ENCODE measurements around the gene XPNPEP1. TPM values are rescaled to one million over a fixed set of nuclear protein-coding genes. Genes with fewer than 3 reads are reported as not detected.

XPNPEP1 gene
- total RNA-seq, 2 experiments from 2014 or later = 50.3 to 54.3 TPM

DNA sequence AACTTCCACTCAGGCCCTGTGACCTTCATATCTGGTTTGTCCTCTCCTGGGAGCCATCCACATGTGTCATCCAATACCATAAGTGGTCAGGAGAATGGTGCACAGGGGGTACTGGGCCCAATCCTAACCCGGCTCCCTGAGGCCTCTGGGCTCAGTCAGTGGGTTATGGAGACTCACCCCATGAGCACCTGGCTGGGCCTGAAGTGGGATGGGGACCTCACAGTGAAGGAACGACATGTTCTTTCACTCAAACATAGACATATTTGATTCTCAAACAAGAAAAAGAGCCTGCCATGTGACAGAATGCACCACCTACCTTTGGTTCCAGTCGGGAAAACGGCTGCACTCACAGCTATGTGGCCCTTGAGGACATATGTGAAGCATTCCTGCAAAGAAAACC lies 51.8 kb downstream of the XPNPEP1 start:
- H3K36me3 ChIP-seq (ENCODE audit: insufficient read depth, low read length) = peaks cover 88% of the 10 kb centered on the region
- Mint-ChIP-seq H3K4me3 (no peak overlapping the region), H3K9me3 (no peaks in the 10 kb centered on the region), H3K27ac (no peak overlapping the region), H3K4me1 (ENCODE audit: low read depth) (no peaks in the 10 kb centered on the region), H3K27me3 (no peaks in the 10 kb centered on the region), H3K36me3 (ENCODE audit: low read depth) (peaks cover 98% of the 10 kb centered on the region)
- no peak for ATAC-seq (ENCODE audit: poor library complexity)
- H3K27ac ChIP-seq (ENCODE audit: low read depth in 1 of 2, low read length in 2 of 2) = no peak overlapping the region
- no peak for TF ChIP-seq CTCF (IDR thresholded peaks at IDR 0.05)
- DNase-seq = no peak
- H3K4me1 ChIP-seq (ENCODE audit: insufficient read depth, low read length) = no peaks in the 10 kb centered on the region
- H3K27me3 ChIP-seq (ENCODE audit: control insufficient read depth in 1 of 2, insufficient read depth in 2 of 2, low read length in 2 of 2) = no peaks in the 10 kb centered on the region
- ChIA-PET CTCF (interaction anchor here (1.4 kb wide), 1 partner anchor 13 kb away, joined by 4 read pairs; no protein-coding TSS in a partner anchor), POLR2A (no interaction called here)
- peaks cover 0 to under 1% of the 10 kb centered on the region in 2 experiments for H3K9me3 ChIP-seq (ENCODE audit: control insufficient read depth in 1 of 2, insufficient read depth in 1 of 2, low read length in 2 of 2)
- no peak overlapping the region for H3K4me3 ChIP-seq (ENCODE audit: low read length)
- intact Hi-C loops (cut with DNase I, micrococcal nuclease) = no loop called here

- DNase-seq (no peak), ATAC-seq (ENCODE audit: poor library complexity) (no peak)
- H3K27ac ChIP-seq (ENCODE audit: low read depth in 1 of 2, low read length in 2 of 2) = no peak overlapping the region
- H3K9me3 ChIP-seq (ENCODE audit: control insufficient read depth in 1 of 2, insufficient read depth in 1 of 2, low read length in 2 of 2) = peaks cover 10 to 26% of the 10 kb centered on the region in 2 experiments
- Mint-ChIP-seq H3K4me1 (ENCODE audit: low read depth) (no peaks in the 10 kb centered on the region), H3K9me3 (peaks cover 10% of the 10 kb centered on the region), H3K36me3 (ENCODE audit: low read depth) (peaks cover 100% of the 10 kb centered on the region), H3K4me3 (no peak overlapping the region), H3K27ac (no peak overlapping the region), H3K27me3 (no peaks in the 10 kb centered on the region)
- no peaks in the 10 kb centered on the region for H3K27me3 ChIP-seq (ENCODE audit: control insufficient read depth in 1 of 2, insufficient read depth in 2 of 2, low read length in 2 of 2)
- peaks cover 88% of the 10 kb centered on the region for H3K36me3 ChIP-seq (ENCODE audit: insufficient read depth, low read length)
- H3K4me1 ChIP-seq (ENCODE audit: insufficient read depth, low read length) = no peaks in the 10 kb centered on the region
- H3K4me3 ChIP-seq (ENCODE audit: low read length) = no peak overlapping the region
- ChIA-PET CTCF (no interaction called here), POLR2A (no interaction called here)
- intact Hi-C loops (cut with DNase I, micrococcal nuclease) = no loop called here
- no peak for TF ChIP-seq CTCF (IDR thresholded peaks at IDR 0.05)
These were observed 56.2 kb downstream of the XPNPEP1 start for GRCh38 chr10:109866995-109867635.

DNA sequence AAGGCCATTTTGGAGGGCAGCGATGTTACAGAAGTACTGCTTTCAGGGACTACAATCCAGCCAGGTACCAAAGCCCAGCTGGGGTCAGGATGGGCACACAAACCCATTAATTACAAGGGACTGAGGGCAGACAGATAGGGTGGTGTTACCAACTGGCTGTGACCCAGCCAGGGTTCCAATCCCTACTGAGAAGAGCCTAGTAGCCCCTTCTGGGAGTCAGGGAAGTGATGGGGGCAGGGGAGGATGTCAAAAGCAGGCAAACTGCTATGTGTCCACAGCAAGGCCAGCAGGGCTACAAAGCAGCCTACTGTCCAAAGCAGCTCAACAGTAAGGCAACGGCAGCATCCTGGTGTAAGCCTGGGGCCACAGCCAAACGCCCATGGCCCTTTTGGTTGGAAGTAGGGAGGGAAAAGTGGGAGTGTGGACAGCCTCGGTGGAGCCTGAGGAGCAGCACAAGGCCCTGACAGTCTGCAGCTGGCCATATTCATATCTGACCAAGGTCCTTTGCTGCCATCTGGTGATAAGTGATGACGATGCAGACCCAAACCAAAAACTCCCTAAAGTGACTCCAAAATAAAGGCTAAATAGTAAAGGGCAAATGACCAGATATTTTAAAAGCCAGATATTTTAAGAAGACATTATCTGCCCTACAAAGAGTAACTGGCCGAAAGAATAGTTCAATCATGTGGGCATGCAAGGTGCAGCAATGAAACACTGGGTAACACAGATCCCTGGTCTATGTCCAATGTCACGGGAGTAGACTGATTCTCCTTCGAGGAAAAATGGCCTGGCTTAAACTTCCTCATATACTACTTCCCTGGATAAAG lies 56.9 kb downstream of the XPNPEP1 start:
- Mint-ChIP-seq H3K27ac (no peak overlapping the region), H3K36me3 (ENCODE audit: low read depth) (peaks cover 99% of the 10 kb centered on the region)
- CTCF ChIA-PET = no interaction called here

More for the DNA sequence above, 56.9 kb downstream of the XPNPEP1 start:
- H3K9me3 ChIP-seq (ENCODE audit: control insufficient read depth in 1 of 2, insufficient read depth in 1 of 2, low read length in 2 of 2) = peaks cover 10 to 26% of the 10 kb centered on the region in 2 experiments
- POLR2A ChIA-PET = no interaction called here
- H3K4me1 Mint-ChIP-seq (ENCODE audit: low read depth) = no peaks in the 10 kb centered on the region
- no peaks in the 10 kb centered on the region for H3K4me1 ChIP-seq (ENCODE audit: insufficient read depth, low read length)
- H3K9me3 Mint-ChIP-seq = peaks cover 10% of the 10 kb centered on the region
- ATAC-seq (ENCODE audit: poor library complexity) (no peak), DNase-seq (no peak)
- intact Hi-C loops (cut with DNase I, micrococcal nuclease) = no loop called here
- no peak overlapping the region for H3K27ac ChIP-seq (ENCODE audit: low read depth in 1 of 2, low read length in 2 of 2)
- no peak for TF ChIP-seq CTCF (IDR thresholded peaks at IDR 0.05)
- H3K4me3 Mint-ChIP-seq = no peak overlapping the region
- H3K27me3 Mint-ChIP-seq = no peaks in the 10 kb centered on the region
- no peaks in the 10 kb centered on the region for H3K27me3 ChIP-seq (ENCODE audit: control insufficient read depth in 1 of 2, insufficient read depth in 2 of 2, low read length in 2 of 2)
- H3K36me3 ChIP-seq (ENCODE audit: insufficient read depth, low read length) = peaks cover 81% of the 10 kb centered on the region
- H3K4me3 ChIP-seq (ENCODE audit: low read length) = no peak overlapping the region
